ENCODE measurements around the gene OR51F1. TPM values are rescaled to one million over a fixed set of nuclear protein-coding genes. Genes with fewer than 3 reads are reported as not detected.
"Not testable (repeated sequence)": the region's sequence is repeated elsewhere in the genome, so short reads cannot be mapped to it uniquely, and the experiment has no call there.

The OR51F1 gene
- total and polyA plus RNA-seq, 2 donors: not detected

- Histone ChIP-seq H3K27me3 (ENCODE audit: control insufficient read depth in 2 of 2, insufficient read depth in 1 of 2, low read length in 1 of 2) (no peaks in the 10 kb centered on the region), H3K9me3 (ENCODE audit: control insufficient read depth in 2 of 2, insufficient read depth in 1 of 2, low read length in 1 of 2) (no peaks in the 10 kb centered on the region), H3K4me1 (ENCODE audit: control insufficient read depth in 2 of 2, insufficient read depth in 2 of 2, low read length in 2 of 2) (no peaks in the 10 kb centered on the region), H3K27ac (ENCODE audit: low read depth in 1 of 2, low read length in 1 of 2) (no peak overlapping the region), H3K4me3 (ENCODE audit: low read length in 2 of 2) (no peak overlapping the region), H3K36me3 (ENCODE audit: control insufficient read depth in 2 of 2, insufficient read depth in 2 of 2, low read length in 1 of 2) (no peaks in the 10 kb centered on the region)
- WGBS: 92% methylated on average over 6 of the region's 6 CpGs
- no peak for DNase-seq (ENCODE audit: low read depth in 6 of 9, low spot score in 9 of 9)
Observed at GRCh38 chr11:4766420-4767043, 3.2 kb downstream of the OR51F1 start.

GRCh38 chr11:4763096-4763495, 6.6 kb downstream of the OR51F1 start:
- H3K4me1 ChIP-seq (ENCODE audit: control insufficient read depth in 2 of 2, insufficient read depth in 2 of 2, low read length in 2 of 2): no peaks in the 10 kb centered on the region
- H3K4me3 ChIP-seq (ENCODE audit: low read length in 2 of 2): no peak overlapping the region
- no peak for DNase-seq (ENCODE audit: low read depth in 6 of 9, low spot score in 9 of 9)
- no peak overlapping the region for H3K27ac ChIP-seq (ENCODE audit: low read depth in 1 of 2, low read length in 1 of 2)
- 94% methylated on average over 2 of the region's 2 CpGs for WGBS
- H3K27me3 ChIP-seq (ENCODE audit: control insufficient read depth in 2 of 2, insufficient read depth in 1 of 2, low read length in 1 of 2): no peaks in the 10 kb centered on the region
- H3K9me3 ChIP-seq (ENCODE audit: control insufficient read depth in 2 of 2, insufficient read depth in 1 of 2, low read length in 1 of 2): no peaks in the 10 kb centered on the region
- no peaks in the 10 kb centered on the region for H3K36me3 ChIP-seq (ENCODE audit: control insufficient read depth in 2 of 2, insufficient read depth in 2 of 2, low read length in 1 of 2)

GRCh38 chr11:4751201-4751600, 18.5 kb downstream of the OR51F1 start:
- no peak overlapping the region for H3K27ac ChIP-seq (ENCODE audit: low read depth in 1 of 2, low read length in 1 of 2)
- DNase-seq (ENCODE audit: low read depth in 6 of 9, low spot score in 9 of 9): no peak
- H3K4me3 ChIP-seq (ENCODE audit: low read length in 2 of 2): no peak overlapping the region
- no peaks in the 10 kb centered on the region for H3K9me3 ChIP-seq (ENCODE audit: control insufficient read depth in 2 of 2, insufficient read depth in 1 of 2, low read length in 1 of 2)
- H3K36me3 ChIP-seq (ENCODE audit: control insufficient read depth in 2 of 2, insufficient read depth in 2 of 2, low read length in 1 of 2): no peaks in the 10 kb centered on the region
- 95% methylated on average over 1 of the region's 1 CpG for WGBS
- H3K4me1 ChIP-seq (ENCODE audit: control insufficient read depth in 2 of 2, insufficient read depth in 2 of 2, low read length in 2 of 2): no peaks in the 10 kb centered on the region
- no peaks in the 10 kb centered on the region for H3K27me3 ChIP-seq (ENCODE audit: control insufficient read depth in 2 of 2, insufficient read depth in 1 of 2, low read length in 1 of 2)

- Histone ChIP-seq H3K4me1 (ENCODE audit: control insufficient read depth in 2 of 2, insufficient read depth in 2 of 2, low read length in 2 of 2) (no peaks in the 10 kb centered on the region), H3K36me3 (ENCODE audit: control insufficient read depth in 2 of 2, insufficient read depth in 2 of 2, low read length in 1 of 2) (no peaks in the 10 kb centered on the region), H3K4me3 (ENCODE audit: low read length in 2 of 2) (no peak overlapping the region), H3K27ac (ENCODE audit: low read depth in 1 of 2, low read length in 1 of 2) (no peak overlapping the region), H3K9me3 (ENCODE audit: control insufficient read depth in 2 of 2, insufficient read depth in 1 of 2, low read length in 1 of 2) (no peaks in the 10 kb centered on the region), H3K27me3 (ENCODE audit: control insufficient read depth in 2 of 2, insufficient read depth in 1 of 2, low read length in 1 of 2) (no peaks in the 10 kb centered on the region)
- no peak for DNase-seq (ENCODE audit: low read depth in 6 of 9, low spot score in 9 of 9)
- WGBS: 86% methylated on average over 6 of the region's 6 CpGs
Observed at GRCh38 chr11:4748438-4748837, 21.3 kb downstream of the OR51F1 start.

- DNase-seq (ENCODE audit: low read depth in 6 of 9, low spot score in 9 of 9): no peak
- H3K4me1 ChIP-seq (ENCODE audit: control insufficient read depth in 2 of 2, insufficient read depth in 2 of 2, low read length in 2 of 2): no peaks in the 10 kb centered on the region
- no peak overlapping the region for H3K4me3 ChIP-seq (ENCODE audit: low read length in 2 of 2)
- H3K27ac ChIP-seq (ENCODE audit: low read depth in 1 of 2, low read length in 1 of 2): no peak overlapping the region
- WGBS: 91% methylated on average over 2 of the region's 2 CpGs
- H3K36me3 ChIP-seq (ENCODE audit: control insufficient read depth in 2 of 2, insufficient read depth in 2 of 2, low read length in 1 of 2): no peaks in the 10 kb centered on the region
- H3K27me3 ChIP-seq (ENCODE audit: control insufficient read depth in 2 of 2, insufficient read depth in 1 of 2, low read length in 1 of 2): no peaks in the 10 kb centered on the region
- no peaks in the 10 kb centered on the region for H3K9me3 ChIP-seq (ENCODE audit: control insufficient read depth in 2 of 2, insufficient read depth in 1 of 2, low read length in 1 of 2)
Observed at GRCh38 chr11:4740735-4741134, 29.0 kb downstream of the OR51F1 start.

- Histone ChIP-seq H3K27ac (ENCODE audit: low read depth in 1 of 2, low read length in 1 of 2) (no peak overlapping the region), H3K4me3 (ENCODE audit: low read length in 2 of 2) (no peak overlapping the region), H3K27me3 (ENCODE audit: control insufficient read depth in 2 of 2, insufficient read depth in 1 of 2, low read length in 1 of 2) (no peaks in the 10 kb centered on the region), H3K9me3 (ENCODE audit: control insufficient read depth in 2 of 2, insufficient read depth in 1 of 2, low read length in 1 of 2) (peaks cover 0 to 7% of the 10 kb centered on the region in 2 donors), H3K4me1 (ENCODE audit: control insufficient read depth in 2 of 2, insufficient read depth in 2 of 2, low read length in 2 of 2) (no peaks in the 10 kb centered on the region), H3K36me3 (ENCODE audit: control insufficient read depth in 2 of 2, insufficient read depth in 2 of 2, low read length in 1 of 2) (no peaks in the 10 kb centered on the region)
- no peak for DNase-seq (ENCODE audit: low read depth in 6 of 9, low spot score in 9 of 9)
- 96% methylated on average over 2 of the region's 2 CpGs for WGBS
Observed at GRCh38 chr11:4727171-4727570, 42.6 kb downstream of the OR51F1 start.

GRCh38 chr11:4722616-4723534, 46.9 kb downstream of the OR51F1 start:
- H3K9me3 ChIP-seq (ENCODE audit: control insufficient read depth in 2 of 2, insufficient read depth in 1 of 2, low read length in 1 of 2); H3K27ac ChIP-seq (ENCODE audit: low read depth in 1 of 2, low read length in 1 of 2); H3K4me1 ChIP-seq (ENCODE audit: control insufficient read depth in 2 of 2, insufficient read depth in 2 of 2, low read length in 2 of 2); DNase-seq (ENCODE audit: low read depth in 6 of 9, low spot score in 9 of 9); H3K27me3 ChIP-seq (ENCODE audit: control insufficient read depth in 2 of 2, insufficient read depth in 1 of 2, low read length in 1 of 2); H3K4me3 ChIP-seq (ENCODE audit: low read length in 2 of 2); H3K36me3 ChIP-seq (ENCODE audit: control insufficient read depth in 2 of 2, insufficient read depth in 2 of 2, low read length in 1 of 2): not testable (repeated sequence)
- WGBS: 95% methylated on average over 33 of the region's 33 CpGs

Other genes with a start within 250 kb of the OR51F1 start
- gene OR52M1, start 224.7 kb downstream of the OR51F1 start, total RNA-seq: not detected
- gene OR52M1, start 224.7 kb downstream of the OR51F1 start, polyA plus RNA-seq: not detected
- gene OR52I2, start 188.2 kb downstream of the OR51F1 start, total RNA-seq: 0.09 TPM
- gene OR52I2, start 188.2 kb downstream of the OR51F1 start, polyA plus RNA-seq: 0.07 TPM
- gene OR52I1, start 175.9 kb downstream of the OR51F1 start, total RNA-seq: under 0.01 TPM
- gene OR52I1, start 175.9 kb downstream of the OR51F1 start, polyA plus RNA-seq: 0.02 TPM
- gene TRIM68, start 161.7 kb downstream of the OR51F1 start, total RNA-seq: 6.9 TPM
- gene TRIM68, start 161.7 kb downstream of the OR51F1 start, polyA plus RNA-seq: 6.5 TPM
- not detected for gene OR51D1, start 132.5 kb downstream of the OR51F1 start, total RNA-seq
- gene OR51D1, start 132.5 kb downstream of the OR51F1 start, polyA plus RNA-seq: under 0.01 TPM
- 0.33 TPM for gene OR51E1, start 126.0 kb downstream of the OR51F1 start, total RNA-seq
- gene OR51E1, start 126.0 kb downstream of the OR51F1 start, polyA plus RNA-seq: 0.68 TPM
- under 0.01 TPM for gene OR51E2, start 72.1 kb downstream of the OR51F1 start, total RNA-seq
- 0.57 TPM for gene OR51E2, start 72.1 kb downstream of the OR51F1 start, polyA plus RNA-seq
- gene MMP26, start 65.2 kb downstream of the OR51F1 start, total RNA-seq: 0.52 TPM
- gene MMP26, start 65.2 kb downstream of the OR51F1 start, polyA plus RNA-seq: 1.9 TPM
- not detected for gene OR52R1, start 34.4 kb upstream of the OR51F1 start, total RNA-seq
- gene OR52R1, start 34.4 kb upstream of the OR51F1 start, polyA plus RNA-seq: not detected
- not detected for gene OR51F2, start 51.4 kb upstream of the OR51F1 start, total RNA-seq
- gene OR51F2, start 51.4 kb upstream of the OR51F1 start, polyA plus RNA-seq: not detected
- not detected for gene OR51S1, start 79.3 kb upstream of the OR51F1 start, total RNA-seq
- gene OR51S1, start 79.3 kb upstream of the OR51F1 start, polyA plus RNA-seq: not detected
- gene OR51T1, start 112.0 kb upstream of the OR51F1 start, total RNA-seq: not detected
- gene OR51T1, start 112.0 kb upstream of the OR51F1 start, polyA plus RNA-seq: not detected
- gene OR51A7, start 133.8 kb upstream of the OR51F1 start, total RNA-seq: not detected
- 0.05 TPM for gene OR51A7, start 133.8 kb upstream of the OR51F1 start, polyA plus RNA-seq
- gene OR51G2, start 149.4 kb upstream of the OR51F1 start, total RNA-seq: not detected
- gene OR51G2, start 149.4 kb upstream of the OR51F1 start, polyA plus RNA-seq: 0.02 TPM
- not detected for gene OR51G1, start 154.4 kb upstream of the OR51F1 start, total RNA-seq
- gene OR51G1, start 154.4 kb upstream of the OR51F1 start, polyA plus RNA-seq: 0.02 TPM
- gene OR51A4, start 177.7 kb upstream of the OR51F1 start, total RNA-seq: not detected
- 0.02 TPM for gene OR51A4, start 177.7 kb upstream of the OR51F1 start, polyA plus RNA-seq
- gene OR51A2, start 185.8 kb upstream of the OR51F1 start, total RNA-seq: not detected
- not detected for gene OR51A2, start 185.8 kb upstream of the OR51F1 start, polyA plus RNA-seq
- gene OR51L1, start 224.9 kb upstream of the OR51F1 start, total RNA-seq: not detected
- under 0.01 TPM for gene OR51L1, start 224.9 kb upstream of the OR51F1 start, polyA plus RNA-seq